HL-60 (cell line): ENCODE results near the gene NAT14.

ENCODE experiments used
- DNase-seq, 2 experiments: peaks; one replicate each; pipeline ENCODE4 v3.0.0-alpha.2; 2010 to 2020; ENCODE audit warnings: low read depth in 1 of 2, low spot score in 1 of 2
- H3K27ac ChIP-seq: fragments of 250-450 bp; sonication (Bioruptor Pico); replicated peaks from 2 replicates; pipeline ENCODE4 v1.5.1; 2020; ENCODE audit warnings: mild to moderate bottlenecking, moderate library complexity
- H3K27me3 ChIP-seq: fragments of 250-450 bp; sonication (Bioruptor Pico); 2 replicates; pipeline ENCODE4 v1.5.1; 2021; ENCODE audit warnings: mild to moderate bottlenecking, moderate library complexity; ENCODE audit not compliant: insufficient read depth, poor library complexity, severe bottlenecking
- H3K4me3 ChIP-seq: replicated peaks from 2 replicates; pipeline ENCODE4 v1.5.1; 2011; ENCODE audit warnings: mild to moderate bottlenecking, control low read depth, low read length; ENCODE audit not compliant: insufficient read depth
- GABPA ChIP-seq: IDR thresholded peaks from 2 replicates; pipeline ENCODE4 v1.6.1; 2012; ENCODE audit warnings: low read depth
- POLR2AphosphoS5 ChIP-seq: IDR thresholded peaks from 2 replicates; pipeline ENCODE4 v1.6.1; 2012; ENCODE audit warnings: low read depth
- SPI1 ChIP-seq: IDR thresholded peaks from 2 replicates; pipeline ENCODE4 v1.6.1; 2012; ENCODE audit warnings: low read depth, mild to moderate bottlenecking, borderline replicate concordance
- TF ChIP-seq, protein P1 (sequence below): IDR thresholded peaks from 2 replicates; pipeline ENCODE4 v1.6.1; 2012; ENCODE audit warnings: low read depth; ENCODE audit not compliant: insufficient replicate concordance
- TF ChIP-seq, protein P2 (sequence below): IDR thresholded peaks from one replicate; pipeline ENCODE4 v1.5.1; 2011; ENCODE audit warnings: low read length, control low read depth, inconsistent platforms; ENCODE audit not compliant: insufficient read depth

The NAT14 gene

DNA sequence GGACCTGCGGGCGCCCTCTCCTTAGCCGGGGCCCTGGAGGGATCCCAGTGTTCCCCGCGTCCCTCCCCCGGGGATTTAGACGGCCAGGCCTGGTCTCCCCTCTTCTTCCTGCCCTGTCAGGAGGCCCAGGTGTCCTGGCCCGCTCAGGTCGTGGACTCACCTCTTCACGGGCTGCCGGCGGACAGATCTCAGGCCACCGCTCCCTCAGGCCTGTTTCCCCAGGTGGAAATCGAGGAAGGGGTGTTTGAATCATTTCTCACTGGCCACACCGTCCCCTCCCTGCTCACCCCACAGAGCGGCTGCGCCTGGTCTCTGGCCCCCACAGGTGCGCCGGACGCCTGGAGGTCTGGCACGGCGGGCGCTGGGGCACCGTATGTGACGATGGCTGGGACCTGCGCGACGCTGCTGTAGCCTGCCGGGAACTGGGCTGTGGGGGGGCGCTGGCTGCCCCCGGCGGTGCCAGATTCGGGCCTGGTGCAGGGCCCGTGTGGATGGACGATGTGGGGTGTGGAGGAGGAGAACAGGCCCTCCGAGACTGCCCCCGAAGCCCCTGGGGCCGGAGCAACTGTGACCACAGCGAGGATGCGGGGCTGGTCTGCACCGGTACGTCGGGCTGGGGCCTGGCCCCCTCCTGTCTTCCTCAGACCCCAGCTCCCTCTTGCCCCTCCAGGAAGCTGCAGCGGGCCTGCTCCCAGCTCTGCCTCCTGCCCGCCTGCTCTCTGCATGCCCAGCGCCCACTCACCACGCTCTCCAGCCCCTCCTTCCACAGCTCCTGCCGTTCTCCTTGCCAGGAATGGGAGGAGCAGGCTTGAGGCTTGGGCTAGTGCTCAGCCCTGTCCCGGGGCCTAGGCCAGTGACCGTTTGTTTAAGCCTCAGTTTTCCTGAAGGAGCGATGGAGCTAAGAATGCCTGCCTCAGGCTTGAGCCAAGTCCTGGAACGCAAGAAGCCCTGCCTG lies 5.8 kb downstream of the NAT14 start:
- no peak overlapping the region for H3K27ac ChIP-seq
- no peak for TF ChIP-seq GABPA
- TF ChIP-seq, protein P1, sequence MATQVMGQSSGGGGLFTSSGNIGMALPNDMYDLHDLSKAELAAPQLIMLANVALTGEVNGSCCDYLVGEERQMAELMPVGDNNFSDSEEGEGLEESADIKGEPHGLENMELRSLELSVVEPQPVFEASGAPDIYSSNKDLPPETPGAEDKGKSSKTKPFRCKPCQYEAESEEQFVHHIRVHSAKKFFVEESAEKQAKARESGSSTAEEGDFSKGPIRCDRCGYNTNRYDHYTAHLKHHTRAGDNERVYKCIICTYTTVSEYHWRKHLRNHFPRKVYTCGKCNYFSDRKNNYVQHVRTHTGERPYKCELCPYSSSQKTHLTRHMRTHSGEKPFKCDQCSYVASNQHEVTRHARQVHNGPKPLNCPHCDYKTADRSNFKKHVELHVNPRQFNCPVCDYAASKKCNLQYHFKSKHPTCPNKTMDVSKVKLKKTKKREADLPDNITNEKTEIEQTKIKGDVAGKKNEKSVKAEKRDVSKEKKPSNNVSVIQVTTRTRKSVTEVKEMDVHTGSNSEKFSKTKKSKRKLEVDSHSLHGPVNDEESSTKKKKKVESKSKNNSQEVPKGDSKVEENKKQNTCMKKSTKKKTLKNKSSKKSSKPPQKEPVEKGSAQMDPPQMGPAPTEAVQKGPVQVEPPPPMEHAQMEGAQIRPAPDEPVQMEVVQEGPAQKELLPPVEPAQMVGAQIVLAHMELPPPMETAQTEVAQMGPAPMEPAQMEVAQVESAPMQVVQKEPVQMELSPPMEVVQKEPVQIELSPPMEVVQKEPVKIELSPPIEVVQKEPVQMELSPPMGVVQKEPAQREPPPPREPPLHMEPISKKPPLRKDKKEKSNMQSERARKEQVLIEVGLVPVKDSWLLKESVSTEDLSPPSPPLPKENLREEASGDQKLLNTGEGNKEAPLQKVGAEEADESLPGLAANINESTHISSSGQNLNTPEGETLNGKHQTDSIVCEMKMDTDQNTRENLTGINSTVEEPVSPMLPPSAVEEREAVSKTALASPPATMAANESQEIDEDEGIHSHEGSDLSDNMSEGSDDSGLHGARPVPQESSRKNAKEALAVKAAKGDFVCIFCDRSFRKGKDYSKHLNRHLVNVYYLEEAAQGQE, result no peak
- peaks cover 23% of the 10 kb centered on the region for H3K27me3 ChIP-seq
- no peak for DNase-seq
- H3K4me3 ChIP-seq, result no peak overlapping the region

DNA sequence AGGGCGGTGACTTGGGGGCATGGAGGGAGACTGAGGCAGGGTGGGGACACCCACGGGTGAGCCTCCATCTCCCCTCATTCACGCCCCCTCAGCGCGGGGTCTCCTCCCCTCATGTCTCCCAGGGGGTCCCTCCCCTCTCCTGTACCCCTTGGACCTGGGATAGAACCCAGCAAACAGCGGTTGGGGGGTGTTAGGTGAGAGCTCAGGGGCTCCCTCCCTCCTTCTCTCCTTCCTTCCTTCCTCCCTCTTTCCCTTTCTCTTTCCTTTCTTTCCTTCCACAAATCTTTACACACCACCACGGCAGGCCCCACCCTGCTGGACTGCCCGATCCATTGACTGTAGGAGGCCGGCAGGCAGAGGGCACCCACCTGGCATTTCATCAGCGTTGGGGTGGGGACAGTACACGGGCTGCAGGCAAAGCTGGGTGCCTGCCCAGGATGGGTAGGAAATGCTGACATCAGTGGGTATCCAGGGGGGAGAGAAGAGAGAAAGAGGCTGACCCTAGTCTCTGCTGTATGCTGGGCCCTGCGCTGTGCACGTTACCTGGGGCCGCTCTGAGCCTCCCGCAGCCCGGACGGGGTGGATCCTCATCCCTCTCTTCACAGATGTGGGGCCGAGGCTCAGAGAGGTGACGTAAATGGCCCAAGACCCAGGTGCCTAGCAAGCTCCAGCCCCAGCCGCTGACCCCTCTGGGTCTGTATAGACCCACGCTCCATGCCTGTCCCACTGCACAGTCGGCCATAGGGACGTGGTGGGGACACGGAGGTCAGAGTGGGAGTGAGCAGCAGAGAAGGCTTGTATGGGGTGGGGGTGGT lies 6.8 kb downstream of the NAT14 start:
- TF ChIP-seq POLR2AphosphoS5, result no peak
- no peak for TF ChIP-seq GABPA
- TF ChIP-seq, protein P1, result no peak
- TF ChIP-seq SPI1, result no peak
- TF ChIP-seq, protein P2, sequence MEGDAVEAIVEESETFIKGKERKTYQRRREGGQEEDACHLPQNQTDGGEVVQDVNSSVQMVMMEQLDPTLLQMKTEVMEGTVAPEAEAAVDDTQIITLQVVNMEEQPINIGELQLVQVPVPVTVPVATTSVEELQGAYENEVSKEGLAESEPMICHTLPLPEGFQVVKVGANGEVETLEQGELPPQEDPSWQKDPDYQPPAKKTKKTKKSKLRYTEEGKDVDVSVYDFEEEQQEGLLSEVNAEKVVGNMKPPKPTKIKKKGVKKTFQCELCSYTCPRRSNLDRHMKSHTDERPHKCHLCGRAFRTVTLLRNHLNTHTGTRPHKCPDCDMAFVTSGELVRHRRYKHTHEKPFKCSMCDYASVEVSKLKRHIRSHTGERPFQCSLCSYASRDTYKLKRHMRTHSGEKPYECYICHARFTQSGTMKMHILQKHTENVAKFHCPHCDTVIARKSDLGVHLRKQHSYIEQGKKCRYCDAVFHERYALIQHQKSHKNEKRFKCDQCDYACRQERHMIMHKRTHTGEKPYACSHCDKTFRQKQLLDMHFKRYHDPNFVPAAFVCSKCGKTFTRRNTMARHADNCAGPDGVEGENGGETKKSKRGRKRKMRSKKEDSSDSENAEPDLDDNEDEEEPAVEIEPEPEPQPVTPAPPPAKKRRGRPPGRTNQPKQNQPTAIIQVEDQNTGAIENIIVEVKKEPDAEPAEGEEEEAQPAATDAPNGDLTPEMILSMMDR, result no peak
- Histone ChIP-seq H3K4me3 (no peak overlapping the region), H3K27me3 (peaks cover 23% of the 10 kb centered on the region), H3K27ac (no peak overlapping the region)
- no peak for DNase-seq

DNA sequence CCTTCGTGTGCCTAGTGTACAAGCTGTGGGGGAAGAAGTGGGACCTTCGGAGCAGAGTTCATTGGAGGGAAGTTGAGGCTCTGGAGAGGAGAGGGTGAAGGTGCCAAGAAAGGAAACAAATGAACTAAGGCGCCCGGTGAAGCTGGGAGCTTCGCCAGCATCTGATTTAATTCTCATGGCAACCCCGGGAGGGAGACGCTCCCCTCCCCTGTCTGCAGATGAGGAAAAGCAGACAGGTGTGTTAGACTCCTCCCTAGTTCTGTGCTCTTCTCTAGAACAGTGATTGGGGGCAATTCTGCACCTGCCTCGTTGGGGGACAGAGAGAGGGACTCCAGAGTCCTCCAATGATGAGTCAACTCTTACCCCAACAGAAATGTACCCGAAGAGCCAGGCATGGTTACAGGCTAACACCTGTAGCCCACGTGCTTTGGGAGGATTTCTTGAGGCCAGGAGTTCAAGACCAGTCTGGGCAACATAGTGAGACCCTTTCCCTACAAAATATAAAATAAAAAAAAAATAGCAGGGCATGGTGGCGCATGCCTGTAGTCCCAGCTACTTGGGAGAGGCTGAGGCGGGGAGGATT lies 7.5 kb downstream of the NAT14 start:
- Histone ChIP-seq H3K27me3 (peaks cover 23% of the 10 kb centered on the region), H3K4me3 (no peak overlapping the region), H3K27ac (no peak overlapping the region)
- DNase-seq, result no peak
- TF ChIP-seq POLR2AphosphoS5 (no peak), SPI1 (no peak), GABPA (no peak)
- TF ChIP-seq, protein P1, result no peak
- TF ChIP-seq, protein P2, result no peak
